Measurements from ENCODE around the gene RUFY2.
"Not testable (repeated sequence)": the region's sequence is repeated elsewhere in the genome, so short reads cannot be mapped to it uniquely, and the experiment has no call there.

RUFY2 gene

GRCh38 chr10:68406815-68407548 lies at the start of gene RUFY2:
Gene RUFY2, minus strand, starts transcription at chr10:68407277. Its CDS starts 88 bp downstream, at chr10:68407189.
- peak; percentile 58 for DNase-seq (ENCODE audit: low read depth)

GRCh38 chr10:68449698-68450097 lies 42.6 kb upstream of the RUFY2 start:
- not testable (repeated sequence) for DNase-seq (ENCODE audit: low read depth)

- no peak for DNase-seq (ENCODE audit: low read depth)
Observed at GRCh38 chr10:68446179-68446578, 39.1 kb upstream of the RUFY2 start.

- DNase-seq (ENCODE audit: low read depth): no peak
Observed at GRCh38 chr10:68442971-68443370, 35.9 kb upstream of the RUFY2 start.

- no peak for DNase-seq (ENCODE audit: low read depth)
Observed at GRCh38 chr10:68440898-68441297, 33.8 kb upstream of the RUFY2 start.

- no peak for DNase-seq (ENCODE audit: low read depth)
Observed at GRCh38 chr10:68435803-68436202, 28.7 kb upstream of the RUFY2 start.

- no peak for DNase-seq (ENCODE audit: low read depth)
Observed at GRCh38 chr10:68434657-68435056, 27.6 kb upstream of the RUFY2 start.

- no peak for DNase-seq (ENCODE audit: low read depth)
Observed at GRCh38 chr10:68428396-68429104, 21.5 kb upstream of the RUFY2 start.

- DNase-seq (ENCODE audit: low read depth): no peak
Observed at GRCh38 chr10:68424454-68425014, 17.5 kb upstream of the RUFY2 start.

GRCh38 chr10:68423522-68423921 lies 16.4 kb upstream of the RUFY2 start:
- no peak for DNase-seq (ENCODE audit: low read depth)

- DNase-seq (ENCODE audit: low read depth): no peak
Observed at GRCh38 chr10:68419376-68419775, 12.3 kb upstream of the RUFY2 start.

- DNase-seq (ENCODE audit: low read depth): no peak
Observed at GRCh38 chr10:68408898-68409518, 1.9 kb upstream of the RUFY2 start.

- DNase-seq (ENCODE audit: low read depth): no peak
Observed at GRCh38 chr10:68406111-68406814, 814 bp downstream of the RUFY2 start.

GRCh38 chr10:68403701-68404100 lies 3.4 kb downstream of the RUFY2 start:
- DNase-seq (ENCODE audit: low read depth): no peak

GRCh38 chr10:68402276-68402675 lies 4.8 kb downstream of the RUFY2 start:
- no peak for DNase-seq (ENCODE audit: low read depth)

GRCh38 chr10:68397005-68397404 lies 10.1 kb downstream of the RUFY2 start:
- no peak for DNase-seq (ENCODE audit: low read depth)

- DNase-seq (ENCODE audit: low read depth): no peak
Observed at GRCh38 chr10:68385740-68386139, 21.3 kb downstream of the RUFY2 start.

- DNase-seq (ENCODE audit: low read depth): no peak
Observed at GRCh38 chr10:68371604-68372003, 35.5 kb downstream of the RUFY2 start.

- no peak for DNase-seq (ENCODE audit: low read depth)
Observed at GRCh38 chr10:68367121-68367520, 40.0 kb downstream of the RUFY2 start.

GRCh38 chr10:68366600-68366999 lies 40.5 kb downstream of the RUFY2 start:
- DNase-seq (ENCODE audit: low read depth): no peak

GRCh38 chr10:68365611-68366010 lies 41.5 kb downstream of the RUFY2 start:
- DNase-seq (ENCODE audit: low read depth): no peak
